ENCODE data around the gene GOLGA6L9.
"Not testable (repeated sequence)": the region's sequence is repeated elsewhere in the genome, so short reads cannot be mapped to it uniquely, and the experiment has no call there.

Gene GOLGA6L9

DNA sequence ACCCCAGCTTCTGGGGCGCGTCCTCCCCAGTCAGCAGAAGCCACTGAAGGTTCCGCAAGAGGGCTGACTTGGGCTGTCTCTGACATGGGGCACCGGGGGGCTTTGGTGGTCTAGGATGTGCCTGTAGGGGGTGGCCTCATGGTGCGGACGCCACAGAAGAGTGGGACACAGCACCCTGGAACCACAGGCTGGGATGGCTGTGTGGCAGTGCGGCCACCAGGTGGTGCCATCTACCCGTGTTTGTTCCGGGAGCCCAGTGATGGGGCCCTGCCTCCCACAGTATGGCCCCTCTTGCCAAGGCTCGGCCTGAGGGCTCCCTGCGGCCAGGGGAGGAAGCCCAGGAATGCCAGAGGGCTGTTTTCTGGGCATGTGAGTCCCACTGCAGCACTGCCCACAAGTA, 38.6 kb downstream of the GOLGA6L9 start:
- not testable (repeated sequence) for DNase-seq (ENCODE audit: low read depth in 2 of 2)

DNA sequence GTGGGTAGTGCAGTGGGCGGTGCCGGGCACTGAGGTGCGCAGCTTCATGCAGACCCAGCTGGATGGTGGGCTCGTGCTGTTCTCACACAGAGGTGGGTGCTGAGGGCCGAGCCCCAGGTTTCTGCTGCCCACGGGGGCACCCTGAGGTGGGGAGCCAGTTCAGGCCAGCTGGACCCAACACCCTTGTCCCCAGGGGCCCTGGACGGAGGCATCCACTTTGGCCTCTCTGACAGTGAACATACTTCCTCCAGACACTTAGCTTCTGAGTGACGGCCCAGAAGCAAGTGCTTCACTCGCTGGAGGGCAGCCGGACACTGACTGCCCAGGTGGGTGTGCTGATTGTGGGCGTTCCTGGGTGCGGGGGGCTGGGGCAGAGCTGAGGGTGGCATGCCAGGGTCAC, 39.8 kb downstream of the GOLGA6L9 start:
- not testable (repeated sequence) for DNase-seq (ENCODE audit: low read depth in 2 of 2)

- DNase-seq (ENCODE audit: low read depth in 2 of 2): not testable (repeated sequence)
Observed at GRCh38 chr15:82472269-82472982, 42.8 kb downstream of the GOLGA6L9 start.

- not testable (repeated sequence) for DNase-seq (ENCODE audit: low read depth in 2 of 2)
Observed at GRCh38 chr15:82474596-82475325, 45.1 kb downstream of the GOLGA6L9 start.

GRCh38 chr15:82475345-82475967, 45.8 kb downstream of the GOLGA6L9 start:
- DNase-seq (ENCODE audit: low read depth in 2 of 2): not testable (repeated sequence)

GRCh38 chr15:82476697-82477342, 47.2 kb downstream of the GOLGA6L9 start:
- DNase-seq (ENCODE audit: low read depth in 2 of 2): not testable (repeated sequence)

DNA sequence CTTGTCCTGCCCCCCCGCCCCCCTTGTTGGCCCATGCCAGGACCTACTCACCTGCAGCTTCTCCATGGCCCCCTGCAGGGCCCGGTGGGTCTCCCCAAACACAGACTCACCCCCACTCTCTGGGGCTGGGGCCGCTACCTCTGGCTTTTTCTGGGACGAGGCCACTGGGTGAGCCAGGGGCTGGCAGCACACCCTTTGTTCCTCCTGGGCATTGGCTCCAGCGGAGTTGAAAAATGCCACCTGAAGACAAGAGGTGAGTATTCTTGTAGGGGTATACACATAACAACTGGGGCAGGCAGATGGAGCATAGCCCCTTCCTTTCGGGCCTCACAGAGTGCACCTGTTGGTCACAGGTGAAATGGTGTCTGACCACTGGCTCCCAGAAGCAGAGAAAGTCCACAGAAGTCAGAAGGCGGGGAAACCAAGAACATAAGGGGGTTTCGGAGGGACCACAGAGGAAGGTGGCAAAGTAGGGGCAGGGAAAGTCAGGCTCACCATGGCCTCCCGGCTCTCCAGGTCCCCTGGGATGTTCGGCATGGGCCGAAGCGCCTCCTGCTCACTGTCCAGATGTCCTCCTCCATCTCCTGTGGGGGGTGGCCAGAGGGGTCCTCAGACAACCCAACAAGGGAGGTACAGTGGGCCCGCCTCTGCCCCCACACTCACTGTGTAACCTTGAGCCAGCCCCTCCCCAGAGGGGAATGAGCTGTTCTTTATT, 47.9 kb downstream of the GOLGA6L9 start:
- DNase-seq (ENCODE audit: low read depth in 2 of 2): not testable (repeated sequence)
